GM12874 (cell line): ENCODE data around the gene CABLES2.

Experiments
- TF ChIP-seq, protein P1 (sequence below): IDR thresholded peaks from 2 replicates; pipeline ENCODE4 v1.5.1; 2011; ENCODE audit warnings: low read depth, mild to moderate bottlenecking, control low read depth, low read length, moderate library complexity; ENCODE audit not compliant: insufficient read depth

CABLES2 gene

DNA sequence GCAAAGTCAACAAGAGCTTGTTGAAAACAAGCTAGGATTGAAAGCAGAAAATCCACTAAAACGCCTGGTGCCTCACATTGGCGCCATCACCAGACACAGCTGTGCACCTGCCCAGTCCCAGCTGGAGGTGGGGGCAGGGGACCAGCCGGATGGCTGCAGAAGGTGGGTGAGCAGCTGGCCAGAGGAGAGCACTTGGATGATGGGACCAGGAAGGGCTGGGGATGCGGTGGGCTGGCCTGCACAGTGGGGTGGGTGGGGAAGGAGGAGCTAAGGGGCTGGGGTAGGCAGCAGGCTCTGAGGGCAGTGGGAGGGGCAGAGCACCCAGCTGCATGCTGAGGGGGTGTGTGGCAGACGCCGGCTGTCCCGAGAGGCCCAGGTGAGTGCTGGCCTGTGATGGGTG lies 7.1 kb downstream of the CABLES2 start:
- TF ChIP-seq, protein P1, sequence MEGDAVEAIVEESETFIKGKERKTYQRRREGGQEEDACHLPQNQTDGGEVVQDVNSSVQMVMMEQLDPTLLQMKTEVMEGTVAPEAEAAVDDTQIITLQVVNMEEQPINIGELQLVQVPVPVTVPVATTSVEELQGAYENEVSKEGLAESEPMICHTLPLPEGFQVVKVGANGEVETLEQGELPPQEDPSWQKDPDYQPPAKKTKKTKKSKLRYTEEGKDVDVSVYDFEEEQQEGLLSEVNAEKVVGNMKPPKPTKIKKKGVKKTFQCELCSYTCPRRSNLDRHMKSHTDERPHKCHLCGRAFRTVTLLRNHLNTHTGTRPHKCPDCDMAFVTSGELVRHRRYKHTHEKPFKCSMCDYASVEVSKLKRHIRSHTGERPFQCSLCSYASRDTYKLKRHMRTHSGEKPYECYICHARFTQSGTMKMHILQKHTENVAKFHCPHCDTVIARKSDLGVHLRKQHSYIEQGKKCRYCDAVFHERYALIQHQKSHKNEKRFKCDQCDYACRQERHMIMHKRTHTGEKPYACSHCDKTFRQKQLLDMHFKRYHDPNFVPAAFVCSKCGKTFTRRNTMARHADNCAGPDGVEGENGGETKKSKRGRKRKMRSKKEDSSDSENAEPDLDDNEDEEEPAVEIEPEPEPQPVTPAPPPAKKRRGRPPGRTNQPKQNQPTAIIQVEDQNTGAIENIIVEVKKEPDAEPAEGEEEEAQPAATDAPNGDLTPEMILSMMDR = no peak

DNA sequence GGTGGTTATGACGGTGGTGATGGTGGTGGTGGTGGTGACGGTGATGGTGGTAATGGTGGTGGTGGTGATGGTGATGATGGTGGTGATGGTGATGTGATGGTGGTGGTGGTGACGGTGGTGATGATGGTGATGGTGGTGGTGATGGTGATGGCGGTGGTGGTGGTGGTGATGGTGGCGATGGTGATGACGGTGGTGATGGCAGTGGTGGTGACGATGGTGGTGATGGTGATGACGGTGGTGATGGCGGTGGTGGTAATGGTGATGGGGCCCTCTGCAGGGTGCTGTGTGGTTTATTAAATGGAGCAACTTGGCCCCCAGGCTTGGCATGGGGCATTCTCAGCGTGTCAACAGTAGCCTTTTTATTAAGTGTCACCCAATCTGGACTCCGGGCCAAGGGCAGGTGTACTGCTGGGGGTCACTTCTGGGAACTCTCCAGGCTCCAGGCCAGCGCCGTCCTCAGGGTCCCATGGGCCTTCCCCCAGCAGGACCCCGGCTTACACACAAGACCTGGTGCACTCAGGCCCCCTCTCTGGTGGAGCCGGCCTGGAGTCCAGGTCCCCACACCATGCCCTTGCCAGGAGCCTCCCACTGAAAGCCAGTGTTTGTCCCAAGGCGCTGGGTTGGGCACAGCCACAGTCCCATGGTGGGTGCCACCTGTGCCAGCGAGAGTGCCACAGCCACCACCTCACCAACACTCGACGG lies 8.8 kb downstream of the CABLES2 start:
- TF ChIP-seq, protein P1 = no peak

DNA sequence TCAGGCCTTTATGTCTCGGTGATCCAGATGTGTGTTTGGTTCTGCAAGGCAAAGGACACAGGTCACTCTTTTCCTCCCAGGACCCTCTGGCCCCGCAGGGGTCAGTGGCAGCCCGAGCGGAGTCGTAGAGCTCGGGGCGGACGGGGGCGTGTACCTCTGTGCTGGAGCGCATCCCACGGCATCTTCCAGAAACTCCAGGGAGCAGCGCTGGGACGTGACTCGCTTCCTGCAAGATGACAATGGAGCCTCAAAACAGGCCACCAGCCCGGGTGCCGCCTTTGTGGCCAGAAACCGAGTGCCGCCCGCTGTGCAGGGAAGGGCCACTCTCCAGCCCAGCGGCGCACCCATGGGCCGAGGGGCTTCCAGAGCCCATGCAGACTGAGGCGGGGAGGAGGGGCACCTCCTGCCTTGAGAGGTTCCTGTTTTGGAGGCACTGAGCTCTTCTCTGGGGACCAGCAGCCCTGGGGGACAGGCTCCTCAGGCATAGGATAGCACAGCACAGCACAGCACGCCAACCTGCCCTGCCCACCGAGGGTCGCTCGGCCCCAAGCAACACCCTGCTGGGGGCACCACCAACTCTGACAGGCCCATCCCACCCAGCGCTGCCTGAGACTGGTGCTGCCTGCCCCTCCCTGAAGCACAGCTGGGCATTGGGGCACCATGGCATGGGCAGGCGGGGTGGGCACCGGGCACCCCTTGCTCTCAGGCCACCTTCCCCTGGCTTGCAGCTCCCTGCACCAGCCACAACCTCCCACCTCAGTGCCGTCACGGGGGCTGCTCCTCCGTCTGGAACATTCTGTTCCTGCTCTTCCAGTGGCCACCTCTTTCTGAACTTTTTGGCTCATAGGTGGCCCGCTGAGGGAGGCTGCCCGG lies 10.5 kb downstream of the CABLES2 start:
- TF ChIP-seq, protein P1 = no peak

DNA sequence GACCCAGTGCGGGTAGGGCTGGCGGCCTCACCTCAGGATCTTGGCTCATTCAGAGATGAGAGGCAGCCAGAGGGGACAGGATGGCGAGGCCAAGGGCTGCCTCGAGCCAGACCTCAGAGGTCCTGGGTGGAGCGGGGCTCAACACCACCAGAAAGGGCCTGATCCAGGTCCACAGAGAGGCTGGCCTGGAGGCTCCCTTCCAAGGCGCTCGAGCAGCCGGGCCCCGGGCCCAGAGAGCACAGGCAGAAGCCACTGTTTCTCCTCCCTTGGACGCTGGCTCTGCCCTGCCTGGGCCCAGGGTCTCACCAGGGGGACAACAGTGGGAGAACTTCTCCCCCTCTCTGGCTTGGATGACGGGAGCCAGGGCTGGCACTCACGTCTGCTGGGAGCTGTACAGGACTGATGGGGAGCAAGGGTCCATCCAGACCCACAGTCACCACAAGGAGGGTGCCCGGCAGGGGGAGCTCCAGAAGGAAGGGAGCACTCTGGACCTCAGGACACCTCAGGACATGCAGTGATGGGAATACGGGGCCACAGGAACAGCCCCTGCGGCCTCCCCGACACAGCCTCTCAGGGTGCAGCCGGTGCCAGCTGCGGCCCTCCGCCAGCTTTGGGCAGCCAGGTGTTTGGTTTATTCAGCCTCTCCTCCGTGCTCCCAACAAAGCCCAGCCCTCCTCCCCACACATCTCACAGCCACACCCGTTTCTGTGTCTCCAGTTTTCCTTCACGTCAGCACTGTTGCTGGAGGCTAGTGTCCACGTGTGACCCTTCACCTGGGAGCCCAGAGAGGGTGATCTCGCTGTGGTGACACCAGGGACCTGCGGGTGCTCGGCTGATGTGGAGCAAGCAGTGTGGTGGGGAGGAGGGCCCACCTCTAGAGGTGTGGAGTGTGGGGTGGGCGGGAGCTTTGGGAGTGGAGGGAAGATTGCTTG lies 11.5 kb downstream of the CABLES2 start:
- TF ChIP-seq, protein P1 = 0 out of 2 replicates have a peak, but pooled peaks have one; percentile 23

DNA sequence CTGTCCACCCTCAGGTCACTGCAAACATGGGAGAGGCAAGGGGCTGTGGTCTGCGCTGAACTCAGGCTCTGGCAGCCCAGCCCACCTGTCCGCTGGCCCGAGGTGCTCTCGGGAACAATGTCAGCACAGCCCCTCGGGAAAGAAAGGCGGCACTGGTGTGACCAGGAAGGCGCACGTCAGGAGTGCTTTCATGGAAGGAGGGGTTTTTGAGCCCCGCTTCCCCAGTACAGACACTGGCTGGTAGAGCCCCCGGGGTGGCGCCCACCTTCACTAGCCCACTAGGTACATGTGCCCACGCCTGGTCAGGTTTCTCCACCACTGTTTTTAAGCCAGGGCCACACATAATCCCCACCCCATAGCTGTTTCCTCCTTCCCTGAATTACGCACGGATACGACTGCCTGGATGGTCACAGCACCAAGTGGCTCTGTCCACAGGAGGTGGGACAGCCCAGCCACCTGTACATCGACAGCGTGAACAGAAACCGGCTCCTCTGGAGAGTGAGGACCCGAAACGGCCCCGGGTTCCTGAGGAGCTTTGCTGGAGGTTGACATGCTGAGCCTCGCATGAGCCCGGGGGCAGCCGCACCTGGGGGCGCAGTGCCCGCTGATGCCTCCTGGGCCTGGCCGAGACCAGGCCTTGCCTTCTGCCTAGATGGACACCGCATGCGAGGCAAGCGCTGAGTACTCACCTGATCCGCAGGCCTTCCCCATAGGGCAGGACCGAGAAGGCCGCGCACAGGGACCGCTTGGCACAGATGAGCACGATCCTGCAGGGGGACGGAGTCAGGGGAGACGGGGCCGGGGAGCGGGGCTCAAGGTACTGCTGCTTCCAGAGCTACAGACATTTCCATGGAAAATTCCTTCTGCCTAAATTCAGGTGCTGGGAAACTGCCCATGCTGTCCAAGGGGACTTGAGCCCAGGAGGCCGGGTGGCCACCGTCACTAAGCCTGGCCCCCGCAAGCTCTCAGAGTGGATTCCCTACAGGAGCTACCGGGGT lies 12.5 kb downstream of the CABLES2 start:
- TF ChIP-seq, protein P1 = no peak

DNA sequence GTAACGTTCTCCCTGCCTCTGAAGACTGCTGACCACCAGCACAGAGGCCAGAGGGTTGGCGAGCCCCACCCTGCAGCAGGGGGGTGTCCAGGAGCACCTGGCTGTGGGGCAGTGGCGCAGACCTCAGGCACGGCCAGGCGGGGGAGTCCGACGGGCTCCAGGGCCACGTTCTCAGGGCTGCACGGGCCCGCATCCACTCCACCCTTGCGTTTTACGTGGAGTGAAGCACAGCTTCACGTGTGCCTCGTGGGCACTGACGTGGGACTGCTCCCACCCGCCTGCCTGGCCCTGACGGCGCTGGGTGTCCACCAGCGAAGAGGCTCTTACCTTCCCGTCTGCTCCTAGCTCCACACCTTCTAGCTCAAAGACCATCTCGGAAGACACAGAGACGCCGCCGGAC lies 13.3 kb downstream of the CABLES2 start:
- TF ChIP-seq, protein P1 = no peak
